ENCODE results near the gene SPC24.
A peak's percentile ranks its signal among the peaks of the same experiment; 100 is the strongest.
"Not testable (repeated sequence)": the region's sequence is repeated elsewhere in the genome, so short reads cannot be mapped to it uniquely, and the experiment has no call there.

SPC24 gene

GRCh38 chr19:11103667-11104066, 51.9 kb downstream of the SPC24 start:
- in situ Hi-C loops (cut with MboI; ENCODE audit: low pct_unique_long_range_greater_than_20kb, low sequenced_read_pairs): not testable (repeated sequence)

DNA sequence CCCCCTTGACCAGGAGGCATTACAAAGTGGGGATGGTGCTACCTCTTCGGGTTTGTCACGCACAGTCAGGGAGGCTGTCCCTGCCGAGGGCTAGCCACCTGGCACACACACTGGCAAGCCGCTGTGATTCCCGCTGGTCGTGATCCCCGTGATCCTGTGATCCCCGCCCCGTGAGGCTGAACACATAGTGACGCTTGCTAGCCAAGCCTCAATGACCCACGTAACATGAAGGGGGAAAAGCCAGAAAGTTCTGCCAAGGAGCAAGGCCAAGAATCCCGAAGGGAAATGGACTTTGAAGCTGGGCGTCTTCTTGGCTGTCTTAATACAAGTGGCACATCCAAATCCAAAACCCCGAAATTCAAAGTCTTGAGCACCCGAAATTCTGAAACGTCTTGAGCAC, 52.6 kb downstream of the SPC24 start:
- DNase-seq: no peak
- in situ Hi-C loops (cut with MboI; ENCODE audit: low pct_unique_long_range_greater_than_20kb, low sequenced_read_pairs): no loop called here

More at GRCh38 chr19:11103667-11104066, 51.9 kb downstream of the SPC24 start:
- not testable (repeated sequence) for DNase-seq

DNA sequence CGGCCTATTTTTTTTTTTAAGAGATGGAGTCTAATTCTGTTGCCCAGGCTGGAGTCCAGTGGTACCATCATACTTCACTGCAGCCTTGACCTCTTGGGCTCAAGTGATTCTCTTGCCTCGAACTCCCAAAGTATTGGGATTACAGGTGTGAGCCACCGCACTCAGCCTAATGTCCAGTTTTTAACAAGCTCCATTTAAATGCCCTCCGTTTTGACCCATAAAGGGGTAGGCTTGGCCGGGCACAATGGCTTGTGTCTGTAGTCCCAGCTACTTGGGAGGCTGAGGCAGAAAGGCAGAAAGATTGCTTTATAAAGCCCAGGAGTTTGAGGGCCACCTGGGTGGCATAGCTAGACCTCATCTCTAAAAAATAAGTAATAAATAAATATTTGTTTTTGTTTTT, 54.5 kb downstream of the SPC24 start:
- in situ Hi-C loops (cut with MboI; ENCODE audit: low pct_unique_long_range_greater_than_20kb, low sequenced_read_pairs): no loop called here
- no peak for DNase-seq

- no peak for DNase-seq
- in situ Hi-C loops (cut with MboI; ENCODE audit: low pct_unique_long_range_greater_than_20kb, low sequenced_read_pairs): no loop called here
These were observed 55.5 kb downstream of the SPC24 start for GRCh38 chr19:11100049-11100448.

GRCh38 chr19:11098861-11099260, 56.7 kb downstream of the SPC24 start:
- no peak for DNase-seq
- in situ Hi-C loops (cut with MboI; ENCODE audit: low pct_unique_long_range_greater_than_20kb, low sequenced_read_pairs): no loop called here

DNA sequence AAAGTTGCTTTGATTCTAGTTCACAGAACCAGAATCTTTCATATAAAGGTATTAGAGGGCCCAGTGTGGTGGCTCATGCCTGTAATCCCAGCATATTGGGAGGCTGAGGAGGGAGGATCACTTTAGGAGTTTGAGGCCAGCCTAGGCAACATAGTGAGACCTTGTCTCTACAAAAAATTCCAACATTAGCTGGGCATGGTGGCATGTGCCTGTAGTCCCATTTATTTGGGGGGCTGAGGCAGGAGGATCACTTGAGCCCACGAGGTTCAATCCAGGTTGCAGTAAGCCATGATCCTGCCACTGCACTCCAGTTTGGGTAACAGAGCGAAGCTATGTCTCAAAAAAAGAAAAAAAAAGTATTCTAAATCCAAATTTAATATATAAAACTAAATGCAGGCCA, 57.3 kb downstream of the SPC24 start:
- in situ Hi-C loops (cut with MboI; ENCODE audit: low pct_unique_long_range_greater_than_20kb, low sequenced_read_pairs): no loop called here
- DNase-seq: no peak

DNA sequence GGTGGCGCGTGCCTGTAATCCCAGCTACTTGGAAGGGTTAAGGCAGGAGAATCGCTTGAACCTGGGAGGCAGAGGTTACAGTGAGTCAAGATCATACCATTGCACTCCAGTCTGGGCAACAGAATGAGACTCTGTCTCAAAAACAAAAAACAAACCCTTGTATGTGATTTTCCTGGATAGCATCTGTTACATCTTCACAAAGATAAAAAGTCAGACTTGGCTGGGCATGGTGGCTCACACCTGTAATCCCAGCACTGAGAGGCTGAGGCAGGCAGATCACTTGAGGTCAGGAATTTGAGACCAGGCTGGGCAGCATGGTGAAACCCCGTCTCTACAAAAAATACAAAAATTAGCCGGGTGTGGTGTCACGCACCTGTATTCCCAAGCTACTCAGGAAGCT, 58.2 kb downstream of the SPC24 start:
- DNase-seq; in situ Hi-C loops (cut with MboI; ENCODE audit: low pct_unique_long_range_greater_than_20kb, low sequenced_read_pairs): not testable (repeated sequence)

DNA sequence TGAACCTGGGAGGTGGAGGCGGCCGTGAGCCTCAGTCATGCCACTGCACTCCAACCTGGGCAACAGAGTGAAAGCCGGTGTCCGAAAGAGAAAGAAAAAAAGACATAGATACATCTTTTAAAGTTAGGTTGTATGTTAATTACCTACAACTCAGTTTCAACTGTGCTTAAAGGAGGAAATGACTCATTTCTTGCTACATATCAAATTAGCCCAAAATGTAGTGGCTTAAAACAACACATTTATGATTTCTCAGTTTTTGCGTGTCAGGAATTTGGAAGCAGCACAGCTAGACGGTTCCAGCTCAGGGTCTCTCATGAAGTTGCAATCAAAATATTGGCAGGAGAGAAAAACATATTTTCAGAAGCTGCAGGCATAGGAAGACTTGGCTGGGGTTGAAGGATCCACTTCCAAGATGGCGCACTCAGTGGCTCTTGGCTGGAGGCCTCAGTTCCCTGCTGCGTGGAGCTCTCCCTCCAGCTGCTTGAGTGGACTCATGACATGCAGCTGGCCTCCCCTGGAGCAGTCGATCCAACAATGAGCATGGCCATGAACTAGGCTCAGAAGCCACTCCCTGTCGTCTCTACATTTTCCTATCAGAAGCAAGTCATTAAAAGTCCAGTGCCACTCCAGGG, 59.3 kb downstream of the SPC24 start:
- DNase-seq: peak; percentile 47
- in situ Hi-C loops (cut with MboI; ENCODE audit: low pct_unique_long_range_greater_than_20kb, low sequenced_read_pairs): no loop called here

All from KBM-7 (cell line).